ENCODE results near the gene JCAD.
"Not testable (repeated sequence)": the region's sequence is repeated elsewhere in the genome, so short reads cannot be mapped to it uniquely, and the experiment has no call there.

Gene JCAD

GRCh38 chr10:30028006-30028737 is 31.2 kb downstream of the JCAD start:
- no peak overlapping the region for H3K4me3 ChIP-seq (ENCODE audit: low read depth, low read length)
- DNase-seq (ENCODE audit: low read depth) = peak; percentile 34
- no peak for TF ChIP-seq CTCF (IDR thresholded peaks at IDR 0.05; ENCODE audit: control insufficient read depth, extremely low read depth, insufficient read depth)

- TF ChIP-seq CTCF (IDR thresholded peaks at IDR 0.05; ENCODE audit: control insufficient read depth, extremely low read depth, insufficient read depth) = 0 out of 2 replicates have a peak, but pooled peaks have one; percentile 11
- H3K4me3 ChIP-seq (ENCODE audit: low read depth, low read length) = no peak overlapping the region
- no peak for DNase-seq (ENCODE audit: low read depth)
Observed at GRCh38 chr10:30027057-30028005, 32.1 kb downstream of the JCAD start.

GRCh38 chr10:30026578-30026977 is 32.8 kb downstream of the JCAD start:
- TF ChIP-seq CTCF (IDR thresholded peaks at IDR 0.05; ENCODE audit: control insufficient read depth, extremely low read depth, insufficient read depth) = no peak
- no peak for DNase-seq (ENCODE audit: low read depth)
- no peak overlapping the region for H3K4me3 ChIP-seq (ENCODE audit: low read depth, low read length)

- TF ChIP-seq CTCF (IDR thresholded peaks at IDR 0.05; ENCODE audit: control insufficient read depth, extremely low read depth, insufficient read depth) = no peak
- no peak for DNase-seq (ENCODE audit: low read depth)
Observed at GRCh38 chr10:30026080-30026479, 33.3 kb downstream of the JCAD start.

GRCh38 chr10:30025428-30025827 is 34.0 kb downstream of the JCAD start:
- not testable (repeated sequence) for DNase-seq (ENCODE audit: low read depth); H3K4me3 ChIP-seq (ENCODE audit: low read depth, low read length)

More at GRCh38 chr10:30026080-30026479, 33.3 kb downstream of the JCAD start:
- H3K4me3 ChIP-seq (ENCODE audit: low read depth, low read length) = no peak overlapping the region

- DNase-seq (ENCODE audit: low read depth) = no peak
- H3K4me3 ChIP-seq (ENCODE audit: low read depth, low read length) = no peak overlapping the region
- no peak for TF ChIP-seq CTCF (IDR thresholded peaks at IDR 0.05; ENCODE audit: control insufficient read depth, extremely low read depth, insufficient read depth)
Observed at GRCh38 chr10:30022590-30022989, 36.8 kb downstream of the JCAD start.

- no peak for TF ChIP-seq CTCF (IDR thresholded peaks at IDR 0.05; ENCODE audit: control insufficient read depth, extremely low read depth, insufficient read depth)
- no peak overlapping the region for H3K4me3 ChIP-seq (ENCODE audit: low read depth, low read length)
- no peak for DNase-seq (ENCODE audit: low read depth)
Observed at GRCh38 chr10:30019468-30019867, 39.9 kb downstream of the JCAD start.

All from LNCaP clone FGC (cell line).